Heart right ventricle (tissue), 16 donors: ENCODE measurements around the gene KANSL1. TPM values are rescaled to one million over a fixed set of nuclear protein-coding genes. Genes with fewer than 3 reads are reported as not detected.
A peak's percentile ranks its signal among the peaks of the same experiment; 100 is the strongest.

Experiments
- ATAC-seq, 8 donors: fragments of 200-7000 bp; cut with Tn5 transposase; one replicate each; pipeline ENCODE4 v1.9.1; 2020; ENCODE audit warnings: mild to moderate bottlenecking in 8 of 8, moderate library complexity in 8 of 8, moderate number of reproducible peaks in 1 of 8
- DNase-seq, 2 donors: peaks; one replicate each; pipeline ENCODE4 v3.0.0-alpha.2; 2020
- H3K27ac ChIP-seq, 10 donors: fragments of 200-600 bp; sonication (generic) in 2 of 10; one replicate each; pipeline versions ENCODE4 v1.5.0 to v1.8.0; 2020 to 2022; ENCODE audit warnings: mild to moderate bottlenecking in 3 of 10
- H3K27me3 ChIP-seq, 7 donors: fragments of 200-600 bp; one replicate each; pipeline ENCODE4 v1.8.0; 2021 to 2022; ENCODE audit warnings: mild to moderate bottlenecking in 2 of 7
- H3K36me3 ChIP-seq, 9 donors: fragments of 200-600 bp; sonication (generic) in 1 of 9; one replicate each; pipeline versions ENCODE4 v1.5.0 to v1.8.0; 2020 to 2022; ENCODE audit warnings: mild to moderate bottlenecking in 2 of 9
- H3K4me1 ChIP-seq, 9 donors: fragments of 200-600 bp; sonication (generic) in 1 of 9; one replicate each; pipeline versions ENCODE4 v1.5.0 to v1.8.0; 2020 to 2022; ENCODE audit warnings: mild to moderate bottlenecking in 4 of 9
- H3K4me3 ChIP-seq, 10 donors: fragments of 200-600 bp; sonication (generic) in 2 of 10; one replicate each; pipeline versions ENCODE4 v1.5.0 to v1.8.0; 2020 to 2022; ENCODE audit warnings: mild to moderate bottlenecking in 7 of 10, moderate library complexity in 2 of 10
- H3K9me3 ChIP-seq, 11 donors: fragments of 200-600 bp in 10 of 11; sonication (generic) in 2 of 11; one replicate each; pipeline versions ENCODE4 v1.5.0 to v1.8.0; 2013 to 2022; ENCODE audit warnings: mild to moderate bottlenecking in 2 of 11, control low read depth in 1 of 11, moderate library complexity in 1 of 11
- CTCF ChIP-seq, 9 donors: fragments of 200-600 bp; sonication (generic) in 2 of 9; IDR thresholded peaks; one replicate each; pipeline versions ENCODE4 v1.5.0 to v1.8.0; 2021 to 2022; ENCODE audit warnings: antibody characterized with exemption in 9 of 9, mild to moderate bottlenecking in 5 of 9, moderate library complexity in 1 of 9
- WGBS, 2 donors: extraction: QIAGEN DNeasy Blood & Tissue Kit; methylation state at CpG; one replicate each; pipeline ENCODE4 v1.1.7; 2013; ENCODE audit warnings: inconsistent platforms in 1 of 2; 5-methylcytosine and 5-hydroxymethylcytosine counted together
- intact Hi-C, 10 donors: fragments of 100-400 bp; cut with DNase I; formaldehyde crosslinking; loops; one replicate each; pipeline versions ENCODE4 v1.11.1 to v1.14.2; 2022
- polyA plus RNA-seq, 2 donors: library from polyadenylated mRNA; stranded (reverse); fragments of 200-250 nt; gene quantifications; one replicate each; pipeline ENCODE4 v1.2.3, GENCODE V29; 2013
- total RNA-seq, 10 donors: library from RNA; stranded (reverse); fragmentation: NEBNext Ultra II Directional in 3 of 10; extraction: Animal tissue kit (Norgen Biotek cat#: 25700) in 3 of 10; gene quantifications; one replicate each; pipeline versions ENCODE4 v1.2.1 to v1.2.4, GENCODE V29; 2021 to 2023
- donor health status: Arrhythmogenic right ventricular cardiomyopathy.
- donor health status: ischemic (EF 13 %, LVEDD 7.1; RV severe dilation, severe dysfunction).
- donor health status: healthy with polysubstance abuse.
- donor health status: DM: no; HTN: yes; CAD: no.
- donor health status: DM: no; HTN: no; CAD: no.
- donor health status: ischemic (EF 25% LVEDD 6.9; RV normal size, moderate dysfunction).
- donor health status: ischemic (EF 25% LVEDD 5.7; RV mildly dilated, moderate dysfunction).
- donor health status: healthy.
- donor health status: DM: yes; HTN: yes; CAD: no.
- donor health status: Ischemic cardiomyopathy.
- donor health status: ischemic (EF 35%, LVEDD 5.7; RV mildly dilated, moderate dysfunction).
- donor health status: nonischemic (EF 11% LVEDD 7.7; RV severe dilation, severe dysfunction).
- donor health status: DM: yes; HTN: yes; CAD: no.
- donor health status: PGD.
- donor health status: ischemic (EF 29% LVEDD 5.4; RV normal size, mild dysfunction).
- donor health status: nonischemic (EF 23%, LVEDD 6.1; RV moderate dilation, normal function).

KANSL1 gene
- total and polyA plus RNA-seq, 12 donors: 8.2 to 52.5 (median 41.1) TPM

GRCh38 chr17:46122486-46122871 is 70.8 kb downstream of the KANSL1 start:
- peaks cover 15 to 96% (median 72%) of the 10 kb centered on the region in 9 donors for H3K4me1 ChIP-seq
- no peak for ATAC-seq
- no peak overlapping the region for H3K4me3 ChIP-seq
- DNase-seq: no peak
- peaks cover 0 to 3% (median 0%) of the 10 kb centered on the region in 9 donors for H3K36me3 ChIP-seq
- H3K27ac ChIP-seq: peak overlapping the region in 1 of 10 donors; percentile 66
- no peaks in the 10 kb centered on the region for H3K9me3 ChIP-seq
- H3K27me3 ChIP-seq: no peaks in the 10 kb centered on the region
- intact Hi-C loops: loop anchor here in 1 of 10 donors (5.0 kb wide), 1 partner anchor 50 kb away; no protein-coding TSS in a partner anchor
- WGBS, 2 donors: 74 to 82% methylated on average over 6 of the region's 6 CpGs
- no peak for TF ChIP-seq CTCF (IDR thresholded peaks at IDR 0.05)

- Histone ChIP-seq H3K27ac (peak overlapping the region in 4 of 10 donors; percentile 19 to 66 (median 28)), H3K36me3 (peaks cover 0 to 3% (median 0%) of the 10 kb centered on the region in 9 donors), H3K4me3 (no peak overlapping the region), H3K9me3 (no peaks in the 10 kb centered on the region), H3K27me3 (no peaks in the 10 kb centered on the region), H3K4me1 (peaks cover 15 to 96% (median 78%) of the 10 kb centered on the region in 9 donors)
- DNase-seq (no peak), ATAC-seq (no peak)
- no peak for TF ChIP-seq CTCF (IDR thresholded peaks at IDR 0.05)
- WGBS, 2 donors: 52 to 66% methylated on average over 5 of the region's 5 CpGs
- intact Hi-C loops: loop anchor here in 1 of 10 donors (5.0 kb wide), 1 partner anchor 50 kb away; no protein-coding TSS in a partner anchor
Observed at GRCh38 chr17:46121841-46122485, 71.3 kb downstream of the KANSL1 start.

GRCh38 chr17:46121165-46121764 is 72.0 kb downstream of the KANSL1 start:
- peak in 7 of 8 donors; percentile 41 to 84 (median 59) for ATAC-seq
- Histone ChIP-seq H3K27ac (peak overlapping the region in 8 of 10 donors; percentile 11 to 66 (median 22)), H3K4me3 (no peak overlapping the region), H3K9me3 (no peaks in the 10 kb centered on the region), H3K27me3 (no peaks in the 10 kb centered on the region), H3K4me1 (peaks cover 15 to 96% (median 84%) of the 10 kb centered on the region in 9 donors), H3K36me3 (peaks cover 0 to 3% (median 0%) of the 10 kb centered on the region in 9 donors)
- TF ChIP-seq CTCF (IDR thresholded peaks at IDR 0.05): no peak
- 7 to 10% methylated on average over 1 of the region's 1 CpG for WGBS, 2 donors
- DNase-seq: no peak
- intact Hi-C loops: loop anchor here in 1 of 10 donors (5.0 kb wide), 1 partner anchor 51 kb away; no protein-coding TSS in a partner anchor

- ATAC-seq (no peak), DNase-seq (no peak)
- Histone ChIP-seq H3K4me1 (peaks cover 12 to 96% (median 83%) of the 10 kb centered on the region in 9 donors), H3K4me3 (no peak overlapping the region), H3K27ac (peak overlapping the region in 6 of 10 donors; percentile 11 to 66 (median 22)), H3K27me3 (no peaks in the 10 kb centered on the region), H3K9me3 (no peaks in the 10 kb centered on the region), H3K36me3 (peaks cover 0 to 3% (median 0%) of the 10 kb centered on the region in 9 donors)
- 87 to 94% methylated on average over 3 of the region's 3 CpGs for WGBS, 2 donors
- no peak for TF ChIP-seq CTCF (IDR thresholded peaks at IDR 0.05)
- intact Hi-C loops: loop anchor here in 1 of 10 donors (5.0 kb wide), 1 partner anchor 52 kb away; no protein-coding TSS in a partner anchor
Observed at GRCh38 chr17:46120537-46120936, 72.7 kb downstream of the KANSL1 start.
